A549 (cell line): ENCODE measurements around the gene DOCK1.

Source experiments
- CEBPB ChIP-seq, 2 experiments: fragments of >200 bp in 1 of 2; sonication (Bioruptor Twin) in 1 of 2; formaldehyde crosslinking in 1 of 2; IDR thresholded peaks; 2 replicates each; pipeline ENCODE4 v1.6.1; 2012 to 2016
- CHD2 ChIP-seq: fragments of 150-350 bp; IDR thresholded peaks from 2 replicates; pipeline ENCODE4 v1.6.1; 2014; ENCODE audit warnings: low read length; ENCODE audit not compliant: partially characterized antibody
- CTCF ChIP-seq: fragments of >200 bp; sonication (Bioruptor Twin); formaldehyde crosslinking; IDR thresholded peaks from 3 replicates; pipeline ENCODE4 v1.5.1; 2016
- HDAC2 ChIP-seq: fragments of 200-600 bp; sonication (generic); IDR thresholded peaks from 2 replicates; pipeline ENCODE4 v1.6.1; 2016
- KDM1A ChIP-seq: fragments of 200-600 bp; sonication (generic); IDR thresholded peaks from 2 replicates; pipeline ENCODE4 v1.6.1; 2016; ENCODE audit warnings: low read depth, mild to moderate bottlenecking
- NR3C1 ChIP-seq: fragments of >200 bp; sonication (Bioruptor Twin); formaldehyde crosslinking; IDR thresholded peaks from 3 replicates; pipeline ENCODE4 v1.6.1; 2017
- PHF8 ChIP-seq: fragments of 200-600 bp; sonication (generic); IDR thresholded peaks from 2 replicates; pipeline ENCODE4 v1.6.1; 2016; ENCODE audit warnings: low read depth, mild to moderate bottlenecking, antibody characterized with exemption, moderate library complexity, borderline replicate concordance
- RFX5 ChIP-seq: fragments of 450-650 bp; IDR thresholded peaks from 2 replicates; pipeline ENCODE4 v1.7.1; 2014; ENCODE audit warnings: antibody characterized with exemption, mild to moderate bottlenecking, moderate library complexity
- SREBF2 ChIP-seq: fragments of 450-650 bp; IDR thresholded peaks from 2 replicates; pipeline ENCODE4 v1.6.1; 2014; ENCODE audit warnings: mild to moderate bottlenecking, moderate library complexity
- TF ChIP-seq, protein P1 (sequence below): IDR thresholded peaks from 2 replicates; pipeline ENCODE4 v1.6.1; 2012
- TF ChIP-seq, protein P2 (sequence below): IDR thresholded peaks from 2 replicates; pipeline ENCODE4 v1.6.1; 2012; ENCODE audit warnings: low read depth, borderline replicate concordance

GRCh38 chr10:127091354-127091753 lies 186.1 kb downstream of the DOCK1 start:
- TF ChIP-seq RFX5 (no peak), HDAC2 (no peak), CHD2 (no peak), CTCF (no peak), CEBPB (IDR thresholded peaks at IDR 0.05) (no peak), SREBF2 (no peak), PHF8 (no peak), NR3C1 (no peak), KDM1A (no peak)
- TF ChIP-seq, protein P1, sequence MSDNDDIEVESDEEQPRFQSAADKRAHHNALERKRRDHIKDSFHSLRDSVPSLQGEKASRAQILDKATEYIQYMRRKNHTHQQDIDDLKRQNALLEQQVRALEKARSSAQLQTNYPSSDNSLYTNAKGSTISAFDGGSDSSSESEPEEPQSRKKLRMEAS: no peak
- TF ChIP-seq, protein P2, sequence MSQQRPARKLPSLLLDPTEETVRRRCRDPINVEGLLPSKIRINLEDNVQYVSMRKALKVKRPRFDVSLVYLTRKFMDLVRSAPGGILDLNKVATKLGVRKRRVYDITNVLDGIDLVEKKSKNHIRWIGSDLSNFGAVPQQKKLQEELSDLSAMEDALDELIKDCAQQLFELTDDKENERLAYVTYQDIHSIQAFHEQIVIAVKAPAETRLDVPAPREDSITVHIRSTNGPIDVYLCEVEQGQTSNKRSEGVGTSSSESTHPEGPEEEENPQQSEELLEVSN: no peak
